ENCODE results near the gene PIGQ. TPM values are rescaled to one million over a fixed set of nuclear protein-coding genes. Genes with fewer than 3 reads are reported as not detected.
A peak's percentile ranks its signal among the peaks of the same experiment; 100 is the strongest.

The PIGQ gene
- total and polyA plus RNA-seq, 2 of the 13 experiments (the other 11 are each of a cell fraction or from before 2014, with no cell fraction given): 7.7 to 19.7 TPM

- peak; percentile 38 for TF ChIP-seq JARID2 (CRISPR knock-in tag; IDR thresholded peaks at IDR 0.05; ENCODE audit: insufficient replicate concordance)
- peak; percentile 26 for TF ChIP-seq ZNF407 (CRISPR knock-in tag; IDR thresholded peaks at IDR 0.05; ENCODE audit: not compliant biosample characterization)
- no peak for TF ChIP-seq ATF7 (IDR thresholded peaks at IDR 0.05)
- no peak for TF ChIP-seq ATF7 (CRISPR knock-in tag; IDR thresholded peaks at IDR 0.05)
- no peak for TF ChIP-seq KDM1A (CRISPR knock-in tag; IDR thresholded peaks at IDR 0.05)
- peak; percentile 63; the same call in 1 of the 2 replicates for TF ChIP-seq NR0B2 (CRISPR knock-in tag; IDR thresholded peaks at IDR 0.05)
- no peak for TF ChIP-seq BORCS8-MEF2B (CRISPR knock-in tag; IDR thresholded peaks at IDR 0.05)
- TF ChIP-seq ZNF205 (CRISPR knock-in tag; IDR thresholded peaks at IDR 0.05): peak; percentile 30; the same call in 1 of the 2 replicates
- no peak for TF ChIP-seq TBL1XR1 (IDR thresholded peaks at IDR 0.05; ENCODE audit: borderline replicate concordance, low read length, partially characterized antibody)
- TF ChIP-seq NFE2 (CRISPR knock-in tag; IDR thresholded peaks at IDR 0.05): 0 out of 2 replicates have a peak, but pooled peaks have one; percentile 23
- peak; percentile 51; the same call in 1 of the 2 replicates for TF ChIP-seq ARHGAP35 (CRISPR knock-in tag; IDR thresholded peaks at IDR 0.05; ENCODE audit: borderline replicate concordance)
- TF ChIP-seq SRY (CRISPR knock-in tag; IDR thresholded peaks at IDR 0.05): peak; percentile 82; the same call in 1 of the 2 replicates
- TF ChIP-seq ZNF235 (CRISPR knock-in tag; IDR thresholded peaks at IDR 0.05; ENCODE audit: borderline replicate concordance): peak; percentile 90; the same call in 1 of the 2 replicates
- TF ChIP-seq PHF20 (CRISPR knock-in tag; IDR thresholded peaks at IDR 0.05): peak; percentile 42; the same call in 1 of the 2 replicates
- peak; percentile 26; the same call in 1 of the 2 replicates for TF ChIP-seq SNAPC4 (CRISPR knock-in tag; IDR thresholded peaks at IDR 0.05)
Measured at GRCh38 chr16:588889-589657, 19.3 kb downstream of the PIGQ start (continued).

All from HepG2 (cell line).